Measurements from ENCODE around the gene MDFIC. TPM values are rescaled to one million over a fixed set of nuclear protein-coding genes. Genes with fewer than 3 reads are reported as not detected.
A peak's percentile ranks its signal among the peaks of the same experiment; 100 is the strongest.

MDFIC gene
- total and polyA plus RNA-seq, 7 donors, result 4.4 to 58.1 (median 33.0) TPM

DNA sequence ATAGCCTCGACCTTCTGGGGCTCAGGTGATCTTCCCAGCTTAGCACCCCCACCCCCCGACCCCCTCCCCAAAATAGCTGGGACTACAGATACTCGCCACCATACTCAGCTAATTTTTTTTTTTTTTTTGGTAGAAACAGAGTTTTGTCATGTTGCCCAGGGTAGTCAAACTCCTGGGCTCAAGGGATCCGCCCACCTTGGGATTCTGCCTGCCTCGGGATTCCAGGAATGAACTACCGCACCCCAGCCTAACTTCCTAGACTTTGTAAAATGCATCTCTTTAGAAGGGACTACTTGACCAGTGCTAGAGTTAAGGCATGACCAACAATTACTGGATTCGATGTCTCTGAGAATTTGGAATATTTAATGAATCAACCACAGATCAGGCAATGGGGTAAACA lies 85.9 kb downstream of the MDFIC start:
- Histone ChIP-seq H3K27me3 (no peaks in the 10 kb centered on the region), H3K36me3 (no peaks in the 10 kb centered on the region), H3K4me1 (peaks cover 0 to 34% (median 32%) of the 10 kb centered on the region in 4 donors), H3K4me3 (no peak overlapping the region), H3K9me3 (no peaks in the 10 kb centered on the region), H3K27ac (peak overlapping the region; percentile 48 to 72 (median 55))
- whole genome bisulfite sequencing, 2 donors, result 85 to 90% methylated on average over 7 of the region's 7 CpGs
- intact Hi-C loops (cut with DNase I), result loop anchor here (5.0 kb wide), 1 partner anchor 85 kb away; the partner anchor contains the start of gene MDFIC
- DNase-seq, result no peak
- TF ChIP-seq, protein P1, sequence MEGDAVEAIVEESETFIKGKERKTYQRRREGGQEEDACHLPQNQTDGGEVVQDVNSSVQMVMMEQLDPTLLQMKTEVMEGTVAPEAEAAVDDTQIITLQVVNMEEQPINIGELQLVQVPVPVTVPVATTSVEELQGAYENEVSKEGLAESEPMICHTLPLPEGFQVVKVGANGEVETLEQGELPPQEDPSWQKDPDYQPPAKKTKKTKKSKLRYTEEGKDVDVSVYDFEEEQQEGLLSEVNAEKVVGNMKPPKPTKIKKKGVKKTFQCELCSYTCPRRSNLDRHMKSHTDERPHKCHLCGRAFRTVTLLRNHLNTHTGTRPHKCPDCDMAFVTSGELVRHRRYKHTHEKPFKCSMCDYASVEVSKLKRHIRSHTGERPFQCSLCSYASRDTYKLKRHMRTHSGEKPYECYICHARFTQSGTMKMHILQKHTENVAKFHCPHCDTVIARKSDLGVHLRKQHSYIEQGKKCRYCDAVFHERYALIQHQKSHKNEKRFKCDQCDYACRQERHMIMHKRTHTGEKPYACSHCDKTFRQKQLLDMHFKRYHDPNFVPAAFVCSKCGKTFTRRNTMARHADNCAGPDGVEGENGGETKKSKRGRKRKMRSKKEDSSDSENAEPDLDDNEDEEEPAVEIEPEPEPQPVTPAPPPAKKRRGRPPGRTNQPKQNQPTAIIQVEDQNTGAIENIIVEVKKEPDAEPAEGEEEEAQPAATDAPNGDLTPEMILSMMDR (IDR thresholded peaks at IDR 0.05), result no peak
- no peak for TF ChIP-seq POLR2AphosphoS5 (IDR thresholded peaks at IDR 0.05)
- no peak for TF ChIP-seq EP300 (IDR thresholded peaks at IDR 0.05)
- TF ChIP-seq POLR2A (IDR thresholded peaks at IDR 0.05), result no peak

DNA sequence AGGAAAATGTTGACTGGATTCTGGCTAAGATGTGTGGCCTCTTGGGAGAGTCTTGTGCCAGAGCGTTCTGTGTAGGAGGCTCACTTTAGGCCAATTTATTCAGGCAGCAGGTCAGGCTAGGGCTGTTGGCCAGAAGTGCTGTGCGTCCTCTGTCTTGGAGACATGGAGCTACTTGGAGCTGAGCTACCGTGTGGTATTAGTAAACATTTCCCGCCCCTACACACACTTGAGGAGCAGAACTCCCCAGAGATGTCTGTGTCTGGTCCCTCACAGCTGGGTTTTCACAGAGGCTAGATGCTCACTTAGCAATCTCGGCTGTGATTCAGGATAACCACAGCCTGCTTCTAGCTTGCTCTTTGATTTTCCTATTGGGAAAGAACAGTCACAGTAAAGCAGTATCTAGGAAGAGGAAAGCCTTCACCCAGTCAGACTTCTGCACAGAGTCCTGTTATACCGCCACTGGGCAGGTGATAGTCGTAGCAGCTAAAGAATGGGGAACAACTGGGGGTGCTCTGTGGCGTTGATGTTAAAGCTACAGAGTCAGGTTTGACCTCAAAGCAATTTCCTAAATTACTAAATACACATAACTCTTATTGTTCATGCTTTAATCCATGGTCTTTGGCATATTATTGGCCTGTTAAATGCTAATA lies 86.7 kb downstream of the MDFIC start:
- DNase-seq, result peak; percentile 83
- WGBS, 2 donors, result 53 to 79% methylated on average over 8 of the region's 8 CpGs
- no peaks in the 10 kb centered on the region for H3K36me3 ChIP-seq
- H3K4me3 ChIP-seq, result no peak overlapping the region
- H3K9me3 ChIP-seq, result no peaks in the 10 kb centered on the region
- H3K27ac ChIP-seq, result peak overlapping the region; percentile 48 to 72 (median 55)
- H3K27me3 ChIP-seq, result no peaks in the 10 kb centered on the region
- intact Hi-C loops (cut with DNase I), result loop anchor here (5.0 kb wide), 1 partner anchor 86 kb away; the partner anchor contains the start of gene MDFIC
- TF ChIP-seq POLR2AphosphoS5 (IDR thresholded peaks at IDR 0.05), result peak in 1 of 4 donors; percentile 36
- TF ChIP-seq, protein P1 (IDR thresholded peaks at IDR 0.05), result no peak
- peaks cover 0 to 34% (median 32%) of the 10 kb centered on the region in 4 donors for H3K4me1 ChIP-seq

DNA sequence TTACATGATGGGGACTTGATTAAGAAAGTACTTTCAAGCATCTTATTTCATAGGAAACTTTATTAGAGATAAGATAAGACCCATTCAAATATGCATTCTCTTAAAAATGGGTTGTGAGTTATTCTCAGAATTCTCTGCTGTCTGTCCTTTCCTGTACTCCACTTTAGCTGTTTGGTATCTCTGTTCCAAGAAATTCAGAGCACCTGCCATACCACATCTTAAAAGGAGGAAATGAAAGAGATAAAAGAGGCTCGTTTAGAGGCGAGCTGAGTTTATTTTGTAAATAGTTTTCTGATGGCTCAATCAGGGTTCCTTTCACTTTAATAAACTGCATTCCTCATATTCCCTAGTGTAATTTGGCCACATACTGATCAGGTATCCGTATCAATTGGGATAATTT lies 87.2 kb downstream of the MDFIC start:
- H3K27me3 ChIP-seq, result no peaks in the 10 kb centered on the region
- whole genome bisulfite sequencing, 2 donors, result 6 to 16% methylated on average over 3 of the region's 3 CpGs
- no peaks in the 10 kb centered on the region for H3K9me3 ChIP-seq
- H3K4me1 ChIP-seq, result peaks cover 0 to 34% (median 32%) of the 10 kb centered on the region in 4 donors
- no peaks in the 10 kb centered on the region for H3K36me3 ChIP-seq
- no peak for DNase-seq
- peak overlapping the region; percentile 48 to 72 (median 55) for H3K27ac ChIP-seq
- TF ChIP-seq POLR2AphosphoS5 (IDR thresholded peaks at IDR 0.05), result no peak
- no peak for TF ChIP-seq POLR2A (IDR thresholded peaks at IDR 0.05)
- TF ChIP-seq EP300 (IDR thresholded peaks at IDR 0.05), result no peak
- TF ChIP-seq, protein P1 (IDR thresholded peaks at IDR 0.05), result no peak
- intact Hi-C loops (cut with DNase I), result loop anchor here (5.0 kb wide), 1 partner anchor 87 kb away; the partner anchor contains the start of gene MDFIC
- H3K4me3 ChIP-seq, result no peak overlapping the region

DNA sequence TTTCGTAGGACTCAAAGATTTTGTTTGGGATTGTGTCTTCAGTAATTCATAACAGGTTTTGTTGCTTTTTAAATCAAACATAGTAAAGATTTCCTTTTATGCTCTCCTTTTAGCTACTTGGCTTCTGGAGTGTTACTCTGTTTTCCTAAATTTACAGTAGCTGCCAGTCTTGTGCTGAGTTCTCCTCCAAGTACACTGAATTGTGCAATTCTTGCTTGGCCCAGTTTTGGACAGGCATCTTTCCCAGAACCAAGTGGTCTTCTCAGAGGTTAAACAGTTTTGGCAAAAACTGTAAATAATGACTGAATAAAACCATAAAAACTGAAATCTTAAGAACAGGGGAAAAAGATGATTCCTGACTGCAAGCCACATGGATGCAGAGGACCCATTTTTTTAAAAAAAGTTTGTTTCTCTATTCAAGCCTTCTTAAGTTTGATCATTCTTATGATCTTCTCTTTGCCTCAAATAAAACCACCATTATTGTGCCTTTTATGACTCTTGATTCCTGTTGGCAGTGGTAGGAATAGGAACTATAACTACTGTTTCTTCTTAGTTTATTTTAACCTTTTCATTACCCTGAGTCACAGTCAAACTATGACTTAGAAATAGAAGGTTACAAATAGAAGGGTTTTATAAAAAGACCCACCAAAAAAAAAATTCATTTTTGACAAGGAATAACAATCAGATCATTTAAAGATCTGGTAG lies 88.0 kb downstream of the MDFIC start:
- Histone ChIP-seq H3K27ac (peak overlapping the region; percentile 48 to 72 (median 55)), H3K4me3 (no peak overlapping the region), H3K36me3 (no peaks in the 10 kb centered on the region), H3K27me3 (no peaks in the 10 kb centered on the region), H3K4me1 (peaks cover 0 to 34% (median 32%) of the 10 kb centered on the region in 4 donors), H3K9me3 (no peaks in the 10 kb centered on the region)
- peak; percentile 70 for DNase-seq
- intact Hi-C loops (cut with DNase I), result loop anchor here (5.0 kb wide), 1 partner anchor 88 kb away; the partner anchor contains the start of gene MDFIC
- 21 to 45% methylated on average over 1 of the region's 1 CpG for WGBS, 2 donors
- TF ChIP-seq EP300 (IDR thresholded peaks at IDR 0.05), result peak in 1 of 4 donors; percentile 39
- TF ChIP-seq POLR2AphosphoS5 (IDR thresholded peaks at IDR 0.05), result peak in 3 of 4 donors; percentile 40 to 66 (median 54)
- TF ChIP-seq POLR2A (IDR thresholded peaks at IDR 0.05), result no peak

DNA sequence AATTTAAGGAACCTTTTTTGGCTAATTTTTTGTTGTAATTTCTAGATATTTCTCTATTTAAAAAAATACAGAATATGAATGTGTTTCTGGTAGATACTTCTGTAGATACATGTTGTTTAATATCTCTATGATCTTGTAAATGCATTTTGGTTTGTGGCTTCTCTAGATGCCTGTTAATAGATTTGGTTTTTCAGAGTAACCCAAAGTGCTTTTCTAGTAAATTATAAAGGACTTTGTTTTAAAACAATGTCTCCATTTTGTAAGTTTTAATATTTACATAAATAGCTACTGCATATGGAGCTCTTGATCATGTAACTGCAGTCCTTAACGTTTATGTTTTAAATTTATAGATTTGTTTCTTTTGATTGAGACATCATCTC lies 88.5 kb downstream of the MDFIC start:
- H3K36me3 ChIP-seq, result peaks cover 0 to under 1% (median 0%) of the 10 kb centered on the region in 4 donors
- H3K9me3 ChIP-seq, result no peaks in the 10 kb centered on the region
- peaks cover 0 to 34% (median 32%) of the 10 kb centered on the region in 4 donors for H3K4me1 ChIP-seq
- intact Hi-C loops (cut with DNase I), result no loop called here
- H3K4me3 ChIP-seq, result no peak overlapping the region
- H3K27me3 ChIP-seq, result no peaks in the 10 kb centered on the region
- peak overlapping the region in 3 of 4 donors; percentile 52 to 72 (median 58) for H3K27ac ChIP-seq
- DNase-seq, result no peak
- WGBS, 2 donors, result 32 to 44% methylated on average over 1 of the region's 1 CpG
- TF ChIP-seq POLR2AphosphoS5 (IDR thresholded peaks at IDR 0.05) (no peak), POLR2A (IDR thresholded peaks at IDR 0.05) (no peak), EP300 (IDR thresholded peaks at IDR 0.05) (no peak)
- TF ChIP-seq, protein P1 (IDR thresholded peaks at IDR 0.05), result no peak

Measured in sigmoid colon (tissue), 7 donors.